ACC112 (cell line): Measurements from ENCODE around the gene CARD8.

Experiments
- H2AFZ ChIP-seq: fragments of 200-600 bp; sonication (generic); one replicate; pipeline ENCODE4 v1.6.0; 2017; ENCODE audit warnings: antibody characterized with exemption, low read length; ENCODE audit not compliant: unreplicated experiment
- H3K27ac ChIP-seq: fragments of 200-600 bp; sonication (generic); 2 replicates; pipeline ENCODE4 v1.5.1; 2014; ENCODE audit warnings: low read depth, mild to moderate bottlenecking, antibody characterized with exemption, low read length, moderate library complexity
- H3K27me3 ChIP-seq: fragments of 200-600 bp; sonication (generic); 2 replicates; pipeline ENCODE4 v1.6.1; 2014; ENCODE audit warnings: mild to moderate bottlenecking, antibody characterized with exemption, low read length, moderate library complexity, mixed read lengths; ENCODE audit not compliant: insufficient read depth
- H3K36me3 ChIP-seq: fragments of 200-600 bp; sonication (generic); 2 replicates; pipeline ENCODE4 v1.6.1; 2016; ENCODE audit warnings: mild to moderate bottlenecking, antibody characterized with exemption, low read length, moderate library complexity, mixed read lengths; ENCODE audit not compliant: insufficient read depth
- H3K4me1 ChIP-seq: fragments of 200-600 bp; sonication (generic); one replicate; pipeline ENCODE4 v1.6.1; 2016; ENCODE audit warnings: low read length, mixed read lengths; ENCODE audit not compliant: insufficient read depth, unreplicated experiment, control insufficient read depth
- H3K4me3 ChIP-seq: fragments of 200-600 bp; sonication (generic); 2 replicates; pipeline ENCODE4 v1.5.1; 2014; ENCODE audit warnings: mild to moderate bottlenecking, low read depth, low read length
- H3K79me2 ChIP-seq: fragments of 200-600 bp; sonication (generic); one replicate; pipeline ENCODE4 v1.6.0; 2016; ENCODE audit warnings: low read length; ENCODE audit not compliant: control insufficient read depth, unreplicated experiment, insufficient read depth

Gene CARD8

DNA sequence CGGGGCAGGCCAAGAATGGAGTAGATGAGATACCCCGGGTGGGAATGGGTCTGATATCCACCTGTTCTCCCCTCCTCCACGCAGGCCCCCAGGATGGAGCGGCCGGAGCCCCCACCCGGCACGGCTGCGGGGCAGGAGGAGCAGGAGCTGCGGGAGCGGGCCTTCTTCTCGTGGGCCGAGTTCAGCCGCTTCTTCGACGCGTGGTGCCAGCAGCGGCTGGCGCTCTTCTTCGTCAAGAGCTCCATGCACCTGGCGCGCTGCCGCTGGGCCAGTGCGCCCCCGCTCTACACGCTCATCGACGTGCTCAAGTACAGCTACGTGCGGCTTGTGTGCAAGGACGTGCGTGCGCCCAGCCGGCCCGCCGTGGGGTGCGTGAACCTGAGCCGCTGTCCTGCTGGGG is 84.0 kb downstream of the CARD8 start:
- Histone ChIP-seq H3K4me3 (peak overlapping the region; percentile 97), H3K4me1 (peaks cover 4% of the 10 kb centered on the region), H3K27me3 (no peaks in the 10 kb centered on the region), H3K27ac (no peak overlapping the region), H2AFZ (no peak overlapping the region), H3K79me2 (peaks cover 29% of the 10 kb centered on the region), H3K36me3 (peaks cover 2% of the 10 kb centered on the region; the same call in 1 of the 2 replicates)

DNA sequence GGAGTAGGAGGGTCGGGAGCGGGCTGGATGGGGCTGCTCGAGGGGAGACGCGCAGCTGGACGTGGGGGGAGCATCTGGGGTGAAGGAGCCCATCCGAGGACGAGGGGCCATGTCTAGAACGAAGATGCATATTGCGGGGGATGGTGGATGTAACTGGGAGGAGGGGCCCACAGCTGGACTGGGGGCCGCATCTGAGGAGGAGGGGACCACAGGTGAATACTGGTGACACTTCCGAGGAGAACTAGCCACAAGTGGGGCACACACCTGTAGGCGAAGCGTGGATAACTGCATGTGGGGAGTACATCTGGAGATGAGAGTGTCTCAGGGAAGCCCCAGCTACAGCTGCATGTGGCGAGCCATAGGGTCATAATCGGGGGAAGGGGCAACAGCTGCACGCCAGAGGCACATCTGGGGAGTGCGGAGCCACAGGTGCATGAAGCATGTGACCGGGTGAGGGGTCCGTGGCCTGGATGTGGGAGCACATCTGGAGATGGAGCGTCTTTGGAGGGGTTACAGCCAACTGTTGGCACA is 84.8 kb downstream of the CARD8 start:
- H2AFZ ChIP-seq, result peak overlapping the region; percentile 82
- no peak overlapping the region for H3K27ac ChIP-seq
- H3K79me2 ChIP-seq, result peaks cover 29% of the 10 kb centered on the region

DNA sequence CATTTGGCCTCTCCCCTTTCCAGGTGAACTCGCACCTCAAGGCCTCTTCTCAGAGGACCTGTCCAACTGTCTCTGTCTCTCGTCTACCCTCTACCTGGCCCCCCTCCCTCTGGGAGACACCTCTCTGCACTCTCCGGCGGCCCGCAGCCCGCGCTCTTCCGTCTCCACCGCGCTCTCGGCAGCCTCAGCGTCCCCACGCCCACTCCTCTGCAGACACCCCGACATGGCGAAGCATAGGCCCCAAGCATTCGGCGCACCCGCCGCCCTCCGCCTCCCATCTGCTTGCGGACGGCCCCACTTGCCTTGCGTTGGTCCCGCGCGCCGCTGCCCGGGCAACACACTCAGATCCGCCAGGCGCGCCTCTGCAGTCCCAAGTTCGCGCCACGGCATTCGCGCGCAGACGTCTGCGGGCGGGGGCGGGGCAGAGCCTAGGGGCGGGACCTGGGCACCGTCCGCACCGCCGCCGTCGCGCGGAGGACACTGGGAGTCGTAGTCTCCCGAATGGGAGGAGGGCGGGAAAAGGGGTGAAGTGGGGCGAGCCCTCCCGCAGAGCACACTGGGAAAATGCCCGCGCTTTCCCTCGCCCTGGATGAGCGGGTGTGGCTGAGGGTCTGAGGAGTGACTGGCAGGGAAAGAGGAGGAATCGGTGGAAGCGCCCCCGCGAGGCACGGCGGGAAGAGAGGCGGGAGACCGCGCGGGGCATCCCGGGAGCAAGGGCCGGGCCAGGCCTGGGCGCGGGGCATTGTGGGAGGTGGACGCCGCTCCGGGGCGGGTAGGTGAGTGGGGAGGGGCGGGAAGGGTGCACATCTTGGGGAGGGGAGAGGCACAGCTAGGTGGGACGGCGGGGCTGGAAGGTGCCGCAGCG is 85.5 kb downstream of the CARD8 start, which contains the start of the genes LIG1 and ZSWIM9:
TSS of gene LIG1 (minus strand) at position 406 of the 865 bp plus-strand sequence. CDS start 4,778 bp downstream, outside the sequence.
TSS of gene ZSWIM9 (plus strand) at position 742 of the 865 bp plus-strand sequence. CDS start 1,123 bp downstream, outside the sequence.
- Histone ChIP-seq H3K27me3 (no peaks in the 10 kb centered on the region), H3K36me3 (no peaks in the 10 kb centered on the region), H2AFZ (peak within 1 kb of the TSS; percentile 84), H3K4me1 (peaks cover 4% of the 10 kb centered on the region), H3K27ac (peak within 1 kb of the TSS; percentile 78), H3K79me2 (peaks cover 29% of the 10 kb centered on the region), H3K4me3 (peak within 1 kb of the TSS; percentile 97)

More for the DNA sequence above, 84.8 kb downstream of the CARD8 start:
- H3K27me3 ChIP-seq, result no peaks in the 10 kb centered on the region
- peaks cover 4% of the 10 kb centered on the region for H3K4me1 ChIP-seq
- peak overlapping the region; percentile 97 for H3K4me3 ChIP-seq
- H3K36me3 ChIP-seq, result no peaks in the 10 kb centered on the region

DNA sequence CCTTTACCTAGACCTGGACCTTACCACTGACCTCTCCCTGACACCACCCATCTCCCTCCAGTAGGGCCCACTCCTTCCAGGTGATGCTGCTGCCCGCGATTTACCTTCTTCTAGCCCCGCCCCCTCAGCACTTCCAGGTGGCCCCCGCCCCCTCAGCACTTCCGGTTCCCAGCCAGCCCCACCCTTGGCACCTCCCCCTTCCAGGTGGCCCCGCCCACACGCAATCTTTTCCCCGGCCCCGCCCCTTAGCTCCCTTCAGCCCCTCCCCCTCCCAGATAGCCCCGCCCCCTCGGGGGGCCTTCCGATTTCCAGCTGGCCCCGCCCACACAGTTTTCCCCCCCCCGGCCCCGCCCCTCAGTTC is 86.2 kb downstream of the CARD8 start:
- Histone ChIP-seq H3K27ac (no peak overlapping the region; the same call in 1 of the 2 replicates), H2AFZ (no peak overlapping the region)

DNA sequence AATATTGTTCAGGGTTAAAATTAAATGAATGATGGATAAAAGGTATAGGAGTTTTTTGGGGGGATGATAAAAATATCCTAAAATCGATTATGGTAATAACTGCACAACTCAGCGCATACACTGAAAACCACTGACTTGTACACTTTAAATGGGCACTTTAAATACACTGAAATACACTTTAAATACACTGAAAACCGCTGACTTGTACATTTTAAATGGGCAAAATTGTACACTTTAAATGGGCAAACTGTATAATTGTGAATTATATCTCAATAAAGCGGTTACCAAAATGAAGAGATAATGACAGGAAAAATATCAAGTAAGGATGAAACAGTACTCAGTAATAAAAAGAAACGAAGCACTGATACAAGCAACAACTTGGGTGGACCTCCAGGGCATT is 87.0 kb downstream of the CARD8 start:
- no peak overlapping the region for H3K27ac ChIP-seq
- H3K4me3 ChIP-seq, result peak overlapping the region; percentile 97; the same call in 1 of the 2 replicates
- no peak overlapping the region for H2AFZ ChIP-seq
- H3K27me3 ChIP-seq, result no peaks in the 10 kb centered on the region
- H3K79me2 ChIP-seq, result peaks cover 29% of the 10 kb centered on the region
- 0 out of 2 replicates have a peak, but pooled peaks cover 2% of the 10 kb centered on the region for H3K36me3 ChIP-seq
- peaks cover 4% of the 10 kb centered on the region for H3K4me1 ChIP-seq

More for the DNA sequence above, 86.2 kb downstream of the CARD8 start:
- peaks cover 29% of the 10 kb centered on the region for H3K79me2 ChIP-seq
- no peaks in the 10 kb centered on the region for H3K27me3 ChIP-seq
- H3K36me3 ChIP-seq, result no peaks in the 10 kb centered on the region
- peak overlapping the region; percentile 97 for H3K4me3 ChIP-seq
- peaks cover 4% of the 10 kb centered on the region for H3K4me1 ChIP-seq

DNA sequence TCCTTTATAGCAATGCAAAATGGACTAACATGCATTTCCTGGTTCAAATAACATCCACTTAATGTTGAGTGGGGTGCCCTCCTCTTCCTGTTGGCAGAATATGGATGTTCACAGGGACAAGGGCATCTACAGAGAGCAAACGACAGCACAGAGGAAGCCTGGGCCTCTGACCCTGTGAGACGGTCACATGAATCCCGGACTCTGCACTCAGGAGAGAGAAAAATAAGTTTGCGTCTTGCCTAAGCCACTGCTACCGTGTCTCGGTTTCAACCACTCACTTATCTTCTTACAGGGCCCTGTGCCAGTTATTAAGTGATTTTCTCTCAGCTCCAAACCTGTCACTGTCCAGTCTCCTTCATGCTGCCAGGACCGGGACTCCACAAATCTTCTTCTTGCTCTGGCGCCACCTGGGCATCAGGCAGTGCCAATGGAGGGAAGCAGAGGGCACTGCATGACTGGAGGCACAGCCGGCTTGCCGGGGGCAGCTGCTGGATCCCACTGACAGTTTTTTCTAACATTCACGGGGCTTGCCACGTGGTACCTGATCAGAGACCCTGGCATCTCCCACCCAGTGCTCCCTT is 97.4 kb downstream of the CARD8 start:
- no peaks in the 10 kb centered on the region for H3K79me2 ChIP-seq
- no peak overlapping the region for H2AFZ ChIP-seq
- H3K36me3 ChIP-seq, result 0 out of 2 replicates have a peak, but pooled peaks cover 3% of the 10 kb centered on the region
- H3K27ac ChIP-seq, result no peak overlapping the region
- no peaks in the 10 kb centered on the region for H3K27me3 ChIP-seq
- no peaks in the 10 kb centered on the region for H3K4me1 ChIP-seq
- H3K4me3 ChIP-seq, result no peak overlapping the region
